Hematopoietic multipotent progenitor cell treated with erythropoietin and hydrocortisone succinate and interleukin-3 and kit ligand, for 8 days (in vitro differentiated cells): ENCODE measurements around the gene UBASH3B.
A peak's percentile ranks its signal among the peaks of the same experiment; 100 is the strongest.

Source experiments
- DNase-seq: peaks from one replicate; pipeline ENCODE4 v3.0.0-alpha.2; 2015

Gene UBASH3B

GRCh38 chr11:122863704-122864326 lies 208.3 kb downstream of the UBASH3B start:
- DNase-seq = peak; percentile 54
